HEK293 (cell line): Measurements from ENCODE around the gene DAG1.

Experiments
- ATF2 ChIP-seq: fragments of 450-650 bp; formaldehyde crosslinking; IDR thresholded peaks from 2 replicates; pipeline ENCODE4 v1.5.1; 2016; ENCODE audit warnings: missing biosample characterization, missing genetic modification characterization, low read depth
- CTCF ChIP-seq: fragments of 450-650 bp; formaldehyde crosslinking; IDR thresholded peaks from 2 replicates; pipeline ENCODE4 v1.5.1; 2016; ENCODE audit warnings: missing biosample characterization, missing genetic modification characterization
- PRDM1 ChIP-seq: fragments of 450-650 bp; formaldehyde crosslinking; IDR thresholded peaks from 2 replicates; pipeline ENCODE4; 2016; ENCODE audit warnings: missing biosample characterization, missing genetic modification characterization
- ZBTB44 ChIP-seq: fragments of 450-650 bp; IDR thresholded peaks from 2 replicates; pipeline ENCODE4 v1.5.1; 2018; ENCODE audit warnings: missing biosample characterization, mild to moderate bottlenecking, missing genetic modification characterization
- ZBTB8A ChIP-seq: fragments of 450-650 bp; formaldehyde crosslinking; IDR thresholded peaks from 2 replicates; pipeline ENCODE4 v1.5.1; 2016; ENCODE audit warnings: missing biosample characterization, missing genetic modification characterization
- ZNF274 ChIP-seq, 2 experiments: fragments of 200-500 bp in 1 of 2; fragments of 450-650 bp in 1 of 2; sonication (Bioruptor generic) in 1 of 2; formaldehyde crosslinking in 1 of 2; IDR thresholded peaks; 2 replicates each; pipeline versions ENCODE4 v1.5.1 to v1.6.1; 2014 to 2016; ENCODE audit warnings: borderline replicate concordance in 1 of 2, inconsistent platforms in 1 of 2, low read length in 1 of 2, missing biosample characterization in 1 of 2, missing genetic modification characterization in 1 of 2
- ZNF416 ChIP-seq: fragments of 450-650 bp; formaldehyde crosslinking; IDR thresholded peaks from 2 replicates; pipeline ENCODE4 v1.5.1; 2016; ENCODE audit warnings: missing biosample characterization, missing genetic modification characterization
- ZNF558 ChIP-seq: fragments of 450-650 bp; formaldehyde crosslinking; IDR thresholded peaks from 2 replicates; pipeline ENCODE4 v1.5.1; 2016; ENCODE audit warnings: missing biosample characterization, missing genetic modification characterization
- ZNF645 ChIP-seq: fragments of 450-650 bp; formaldehyde crosslinking; IDR thresholded peaks from 2 replicates; pipeline ENCODE4; 2016; ENCODE audit warnings: missing biosample characterization, missing genetic modification characterization

- TF ChIP-seq ZNF274 (IDR thresholded peaks at IDR 0.05; ENCODE audit: low read length) (no peak), ZNF274 (tag by site-specific recombination; IDR thresholded peaks at IDR 0.05; ENCODE audit: borderline replicate concordance) (no peak), ZNF645 (tag by site-specific recombination) (no peak), ATF2 (no peak), PRDM1 (no peak), CTCF (no peak), ZNF416 (tag by site-specific recombination) (no peak), ZBTB44 (tag by site-specific recombination) (no peak), ZNF558 (tag by site-specific recombination) (no peak), ZBTB8A (no peak)
Observed at GRCh38 chr3:49434731-49435130, 35.3 kb upstream of the DAG1 start.
